Measurements from ENCODE around the gene TTC21A.

Gene TTC21A

GRCh38 chr3:39121621-39122020 is 14.1 kb downstream of the TTC21A start:
- no peak for DNase-seq (ENCODE audit: low spot score)

- no peak for DNase-seq (ENCODE audit: low spot score)
Measured at GRCh38 chr3:39122813-39123212, 15.3 kb downstream of the TTC21A start.

- no peak for DNase-seq (ENCODE audit: low spot score)
Measured at GRCh38 chr3:39124876-39125840, 17.7 kb downstream of the TTC21A start.

- no peak for DNase-seq (ENCODE audit: low spot score)
Measured at GRCh38 chr3:39125841-39126500, 18.5 kb downstream of the TTC21A start.

- peak; percentile 65 for DNase-seq (ENCODE audit: low spot score)
Measured at GRCh38 chr3:39126532-39127071, 19.1 kb downstream of the TTC21A start.

GRCh38 chr3:39127269-39127907 is 19.9 kb downstream of the TTC21A start:
- DNase-seq (ENCODE audit: low spot score): no peak

- DNase-seq (ENCODE audit: low spot score): no peak
Measured at GRCh38 chr3:39127908-39128304, 20.4 kb downstream of the TTC21A start.

- no peak for DNase-seq (ENCODE audit: low spot score)
Measured at GRCh38 chr3:39128951-39129350, 21.5 kb downstream of the TTC21A start.

GRCh38 chr3:39130026-39130425 is 22.5 kb downstream of the TTC21A start:
- no peak for DNase-seq (ENCODE audit: low spot score)

- DNase-seq (ENCODE audit: low spot score): no peak
Measured at GRCh38 chr3:39130693-39131265, 23.3 kb downstream of the TTC21A start.

GRCh38 chr3:39132096-39133092 is 24.9 kb downstream of the TTC21A start:
- DNase-seq (ENCODE audit: low spot score): no peak

- DNase-seq (ENCODE audit: low spot score): no peak
Measured at GRCh38 chr3:39133093-39133490, 25.6 kb downstream of the TTC21A start.

- DNase-seq (ENCODE audit: low spot score): no peak
Measured at GRCh38 chr3:39133822-39134221, 26.3 kb downstream of the TTC21A start.

- DNase-seq (ENCODE audit: low spot score): no peak
Measured at GRCh38 chr3:39134305-39134704, 26.8 kb downstream of the TTC21A start.

GRCh38 chr3:39135170-39135805 is 27.8 kb downstream of the TTC21A start:
- DNase-seq (ENCODE audit: low spot score): no peak

- DNase-seq (ENCODE audit: low spot score): no peak
Measured at GRCh38 chr3:39136533-39137434, 29.3 kb downstream of the TTC21A start.

GRCh38 chr3:39137435-39137936 is 30.0 kb downstream of the TTC21A start:
- no peak for DNase-seq (ENCODE audit: low spot score)

GRCh38 chr3:39137991-39138803 is 30.7 kb downstream of the TTC21A start:
- no peak for DNase-seq (ENCODE audit: low spot score)
